ENCODE results near the gene NANOS1.
A peak's percentile ranks its signal among the peaks of the same experiment; 100 is the strongest.

Gene NANOS1

GRCh38 chr10:119060107-119060506 lies 30.6 kb downstream of the NANOS1 start:
- no peak for DNase-seq (ENCODE audit: low read depth)

- no peak for DNase-seq (ENCODE audit: low read depth)
Measured at GRCh38 chr10:119061352-119061751, 31.8 kb downstream of the NANOS1 start.

DNA sequence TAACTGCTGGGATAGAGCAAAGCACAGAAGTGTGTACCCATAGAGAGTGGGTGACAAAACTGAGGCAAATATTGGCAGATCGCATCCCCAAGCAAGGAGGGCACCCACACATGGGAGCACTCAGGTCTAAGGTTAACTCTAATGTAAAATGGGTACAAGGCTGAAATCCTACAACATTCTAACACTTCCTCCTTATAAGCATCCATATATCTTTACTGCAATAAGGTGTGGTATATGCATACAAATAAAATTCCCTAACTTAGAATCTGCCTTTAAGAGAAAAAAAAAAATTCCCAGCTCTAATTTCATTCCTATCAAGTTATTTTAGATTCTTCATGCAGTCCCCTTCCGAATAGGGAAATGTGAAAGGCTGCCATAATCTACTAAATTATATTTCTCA lies 32.4 kb downstream of the NANOS1 start:
- no peak for DNase-seq (ENCODE audit: low read depth)

- no peak for DNase-seq (ENCODE audit: low read depth)
Measured at GRCh38 chr10:119070395-119071165, 41.1 kb downstream of the NANOS1 start.

GRCh38 chr10:119073584-119073983 lies 44.1 kb downstream of the NANOS1 start:
- no peak for DNase-seq (ENCODE audit: low read depth)

GRCh38 chr10:119078422-119079179 lies 49.1 kb downstream of the NANOS1 start:
- DNase-seq (ENCODE audit: low read depth) = no peak

- peak; percentile 27 for DNase-seq (ENCODE audit: low read depth)
Measured at GRCh38 chr10:119079599-119080520, 50.3 kb downstream of the NANOS1 start.

- DNase-seq (ENCODE audit: low read depth) = peak; percentile 61
Measured at GRCh38 chr10:119080521-119081259, 51.2 kb downstream of the NANOS1 start, which contains the start of gene EIF3A. EIF3A (minus strand) TSS chr10:119080817; CDS start chr10:119080676, 141 bp downstream.

Data from GM04503 (cell line).